Karpas-422 (cell line): Measurements from ENCODE around the gene PEX26. TPM values are rescaled to one million over a fixed set of nuclear protein-coding genes. Genes with fewer than 3 reads are reported as not detected.
A peak's percentile ranks its signal among the peaks of the same experiment; 100 is the strongest.
"Not testable (repeated sequence)": the region's sequence is repeated elsewhere in the genome, so short reads cannot be mapped to it uniquely, and the experiment has no call there.

ENCODE experiments used
- DNase-seq: peaks from one replicate; pipeline ENCODE4 v3.0.0-alpha.2; 2015
- H2AFZ ChIP-seq: fragments of 200-600 bp; sonication (generic); 2 replicates; pipeline ENCODE4 v1.6.1; 2014; ENCODE audit warnings: antibody characterized with exemption, low read length, mixed read lengths
- H3K27ac ChIP-seq: fragments of 200-600 bp; sonication (generic); 2 replicates; pipeline ENCODE4 v1.5.1; 2014; ENCODE audit warnings: mild to moderate bottlenecking, low read length, moderate library complexity
- H3K27me3 ChIP-seq: fragments of 200-600 bp; sonication (generic); 2 replicates; pipeline ENCODE4 v1.6.1; 2014; ENCODE audit warnings: low read length, mixed read lengths
- H3K36me3 ChIP-seq: fragments of 200-600 bp; sonication (generic); 2 replicates; pipeline ENCODE4 v1.6.1; 2014; ENCODE audit warnings: low read length, mixed read lengths; ENCODE audit not compliant: insufficient read depth
- H3K4me1 ChIP-seq: fragments of 200-600 bp; sonication (generic); 2 replicates; pipeline ENCODE4 v1.6.1; 2014; ENCODE audit warnings: mild to moderate bottlenecking, low read length, mixed read lengths
- H3K4me2 ChIP-seq: fragments of 200-600 bp; sonication (generic); 2 replicates; pipeline ENCODE4 v1.6.1; 2014; ENCODE audit warnings: low read length, low read depth, mild to moderate bottlenecking; ENCODE audit not compliant: poor library complexity, severe bottlenecking
- H3K4me3 ChIP-seq: fragments of 200-600 bp; sonication (generic); 2 replicates; pipeline ENCODE4 v1.5.1; 2014; ENCODE audit warnings: mild to moderate bottlenecking, antibody characterized with exemption, low read length, mixed read lengths
- H3K79me2 ChIP-seq: fragments of 200-600 bp; sonication (generic); 2 replicates; pipeline ENCODE4 v1.6.1; 2014; ENCODE audit warnings: mild to moderate bottlenecking, low read length, mixed read lengths
- H3K9ac ChIP-seq: fragments of 200-600 bp; sonication (generic); 2 replicates; pipeline ENCODE4 v1.6.0; 2014; ENCODE audit warnings: low read length
- H3K9me2 ChIP-seq: fragments of 200-600 bp; sonication (generic), shearing (Covaris generic); replicated peaks from 2 replicates; pipeline ENCODE4 v1.6.0; 2014; ENCODE audit warnings: mild to moderate bottlenecking, low read length, moderate library complexity; ENCODE audit not compliant: insufficient read depth
- H3K9me3 ChIP-seq: fragments of 300-700, 200-600 bp; sonication (generic); 2 replicates; pipeline ENCODE4 v1.6.1; 2014; ENCODE audit warnings: low read length, mixed read lengths
- H4K20me1 ChIP-seq: fragments of 200-600 bp; sonication (generic); 2 replicates; pipeline ENCODE4 v1.6.1; 2014; ENCODE audit warnings: mild to moderate bottlenecking, antibody characterized with exemption, low read length, low read depth; ENCODE audit not compliant: insufficient read depth
- total RNA-seq: library from RNA; depleted of rRNA; stranded (reverse); fragments of >200 nt; shearing (Covaris generic); gene quantifications from 2 replicates; pipeline ENCODE4 v1.2.3, GENCODE V29; 2014; ENCODE audit warnings: low replicate concordance

Gene PEX26
- total RNA-seq, 1 experiment from 2014 or later: 22.4 TPM

GRCh38 chr22:18070556-18071306 lies 7.1 kb upstream of the PEX26 start:
- no peak overlapping the region for H3K4me3 ChIP-seq
- peak overlapping the region; percentile 18 for H3K4me2 ChIP-seq
- no peak overlapping the region for H3K9ac ChIP-seq
- no peaks in the 10 kb centered on the region for H3K9me2 ChIP-seq
- no peaks in the 10 kb centered on the region for H3K36me3 ChIP-seq
- peak; percentile 52 for DNase-seq
- H2AFZ ChIP-seq: no peak overlapping the region
- no peaks in the 10 kb centered on the region for H4K20me1 ChIP-seq
- no peaks in the 10 kb centered on the region for H3K9me3 ChIP-seq
- no peaks in the 10 kb centered on the region for H3K27me3 ChIP-seq
- no peaks in the 10 kb centered on the region for H3K79me2 ChIP-seq
- peaks cover 80% of the 10 kb centered on the region for H3K4me1 ChIP-seq
- H3K27ac ChIP-seq: peak overlapping the region; percentile 98

GRCh38 chr22:18071307-18071967 lies 6.4 kb upstream of the PEX26 start:
- not testable (repeated sequence) for H3K4me3 ChIP-seq, H3K9me3 ChIP-seq, H3K27me3 ChIP-seq, H3K36me3 ChIP-seq, H3K79me2 ChIP-seq, H3K9me2 ChIP-seq, H2AFZ ChIP-seq, DNase-seq, H4K20me1 ChIP-seq
- Histone ChIP-seq H3K4me2 (peak overlapping the region; percentile 18), H3K9ac (peak overlapping the region; percentile 22), H3K4me1 (peaks cover 80% of the 10 kb centered on the region), H3K27ac (peak overlapping the region; percentile 98)

GRCh38 chr22:18071968-18072310 lies 5.9 kb upstream of the PEX26 start:
- DNase-seq: no peak
- H3K4me1 ChIP-seq: peaks cover 80% of the 10 kb centered on the region

GRCh38 chr22:18073467-18073866 lies 4.3 kb upstream of the PEX26 start:
- peak overlapping the region; percentile 21; the same call in 1 of the 2 replicates for H3K27ac ChIP-seq

More at GRCh38 chr22:18071968-18072310, 5.9 kb upstream of the PEX26 start:
- no peaks in the 10 kb centered on the region for H3K9me2 ChIP-seq
- H4K20me1 ChIP-seq: no peaks in the 10 kb centered on the region
- peak overlapping the region; percentile 98 for H3K27ac ChIP-seq
- H2AFZ ChIP-seq: no peak overlapping the region
- H3K9ac ChIP-seq: peak overlapping the region; percentile 22
- no peaks in the 10 kb centered on the region for H3K36me3 ChIP-seq
- H3K4me3 ChIP-seq: no peak overlapping the region
- peaks cover 4% of the 10 kb centered on the region for H3K79me2 ChIP-seq
- no peaks in the 10 kb centered on the region for H3K27me3 ChIP-seq
- H3K4me2 ChIP-seq: peak overlapping the region; percentile 18
- no peaks in the 10 kb centered on the region for H3K9me3 ChIP-seq

GRCh38 chr22:18073927-18074326 lies 3.9 kb upstream of the PEX26 start:
- peaks cover 65% of the 10 kb centered on the region for H3K4me1 ChIP-seq
- H3K4me2 ChIP-seq, H3K9ac ChIP-seq, H3K4me3 ChIP-seq, H3K9me3 ChIP-seq, H4K20me1 ChIP-seq, H3K27me3 ChIP-seq, H3K9me2 ChIP-seq, DNase-seq, H3K36me3 ChIP-seq, H2AFZ ChIP-seq: not testable (repeated sequence)
- peak overlapping the region; percentile 21; the same call in 1 of the 2 replicates for H3K27ac ChIP-seq
- H3K79me2 ChIP-seq: peaks cover 19% of the 10 kb centered on the region

More at GRCh38 chr22:18073467-18073866, 4.3 kb upstream of the PEX26 start:
- no peaks in the 10 kb centered on the region for H3K9me2 ChIP-seq
- no peaks in the 10 kb centered on the region for H3K27me3 ChIP-seq
- H3K9ac ChIP-seq: no peak overlapping the region
- H4K20me1 ChIP-seq: no peaks in the 10 kb centered on the region
- DNase-seq: peak; percentile 39
- peaks cover 65% of the 10 kb centered on the region for H3K4me1 ChIP-seq
- H3K4me2 ChIP-seq: no peak overlapping the region
- H3K36me3 ChIP-seq: no peaks in the 10 kb centered on the region
- no peaks in the 10 kb centered on the region for H3K9me3 ChIP-seq
- H3K79me2 ChIP-seq: peaks cover 14% of the 10 kb centered on the region
- H3K4me3 ChIP-seq: no peak overlapping the region
- no peak overlapping the region for H2AFZ ChIP-seq

GRCh38 chr22:18075101-18075719 lies 2.6 kb upstream of the PEX26 start:
- Histone ChIP-seq H3K9me3 (no peaks in the 10 kb centered on the region), H3K79me2 (peaks cover 31% of the 10 kb centered on the region), H3K36me3 (peaks cover 10% of the 10 kb centered on the region; the same call in 1 of the 2 replicates), H3K9me2 (no peaks in the 10 kb centered on the region), H3K9ac (peak overlapping the region; percentile 45), H3K4me3 (no peak overlapping the region), H3K27me3 (no peaks in the 10 kb centered on the region), H4K20me1 (no peaks in the 10 kb centered on the region), H3K4me2 (peak overlapping the region; percentile 92), H2AFZ (no peak overlapping the region), H3K27ac (peak overlapping the region; percentile 88), H3K4me1 (peaks cover 61% of the 10 kb centered on the region)
- DNase-seq: no peak

- Histone ChIP-seq H3K9ac (peak overlapping the region; percentile 75), H3K4me2 (peak overlapping the region; percentile 92), H3K27ac (peak overlapping the region; percentile 88), H4K20me1 (no peaks in the 10 kb centered on the region), H3K27me3 (no peaks in the 10 kb centered on the region), H3K79me2 (peaks cover 37% of the 10 kb centered on the region), H3K9me3 (no peaks in the 10 kb centered on the region), H3K36me3 (peaks cover 16% of the 10 kb centered on the region), H3K9me2 (no peaks in the 10 kb centered on the region), H2AFZ (peak overlapping the region; percentile 37; the same call in 1 of the 2 replicates), H3K4me3 (peak overlapping the region; percentile 73), H3K4me1 (peaks cover 54% of the 10 kb centered on the region)
- DNase-seq: peak; percentile 95
These were observed 1.9 kb upstream of the PEX26 start for GRCh38 chr22:18075720-18076497.
